ENCODE measurements around the gene ALK.

ALK gene

GRCh38 chr2:29921560-29921915 lies at the start of gene ALK:
TSS of gene ALK (minus strand) at chr2:29921586. CDS start at chr2:29920659, 927 bp downstream.
- H3K4me3 ChIP-seq = peak within 1 kb of the TSS in 4 of 7 experiments; percentile 17 to 33 (median 27)
- no peak within 1 kb of the TSS for H3K27ac ChIP-seq

DNA sequence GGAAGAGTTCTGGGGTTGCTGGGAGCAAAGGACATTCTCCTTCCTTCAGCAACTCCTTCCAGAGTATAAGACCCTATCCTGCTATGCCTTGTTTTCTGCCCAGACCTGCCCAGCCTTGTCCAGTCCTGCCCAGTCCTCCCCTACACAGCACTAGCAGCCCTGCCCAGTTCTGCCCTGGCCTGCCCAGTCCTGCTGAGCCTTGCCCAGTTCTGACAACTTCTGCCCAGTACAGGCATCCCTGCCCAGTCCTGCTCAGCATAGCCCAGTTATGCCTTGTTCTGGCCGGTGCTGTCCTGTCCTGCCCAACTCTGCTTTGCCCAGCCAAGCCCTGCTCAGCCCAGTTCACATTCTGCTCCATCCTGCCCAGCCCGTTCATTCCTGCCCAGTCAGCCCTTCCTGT lies 44.9 kb upstream of the ALK start:
- no peak overlapping the region for H3K27ac ChIP-seq
- no peak overlapping the region for H3K4me3 ChIP-seq

DNA sequence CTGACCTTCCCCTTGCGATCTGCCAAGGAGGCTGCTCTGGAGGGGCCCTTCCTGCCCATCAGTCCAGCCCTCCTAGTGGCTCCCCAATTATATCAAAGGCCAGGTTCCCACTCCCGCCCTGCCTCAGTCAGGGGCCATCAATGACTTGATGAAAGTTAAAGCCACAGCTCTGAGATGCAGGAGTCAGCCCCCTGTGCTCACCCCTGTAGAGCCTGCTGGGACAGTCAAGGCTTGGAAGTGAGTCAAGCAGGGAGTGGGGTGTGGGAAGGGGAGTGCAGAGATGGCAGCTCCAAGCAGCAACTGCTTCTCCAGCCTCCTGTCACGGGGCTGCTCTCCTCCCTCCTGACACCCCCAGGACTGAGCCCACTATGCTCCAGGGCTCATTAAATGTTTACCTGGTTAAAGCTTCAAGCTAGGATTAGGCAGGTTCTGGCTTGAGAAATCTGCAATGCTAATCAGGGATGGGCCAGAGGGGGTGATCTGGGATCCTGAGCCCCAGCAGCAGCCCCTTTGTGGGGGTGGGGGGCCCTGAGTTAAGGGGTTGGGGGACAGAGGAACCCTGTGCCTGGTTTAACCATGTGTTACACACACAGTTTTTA lies 42.7 kb upstream of the ALK start:
- Histone ChIP-seq H3K4me3 (no peak overlapping the region), H3K27ac (no peak overlapping the region)

GRCh38 chr2:29962922-29963321 lies 41.5 kb upstream of the ALK start:
- H3K27ac ChIP-seq = no peak overlapping the region
- no peak overlapping the region for H3K4me3 ChIP-seq

DNA sequence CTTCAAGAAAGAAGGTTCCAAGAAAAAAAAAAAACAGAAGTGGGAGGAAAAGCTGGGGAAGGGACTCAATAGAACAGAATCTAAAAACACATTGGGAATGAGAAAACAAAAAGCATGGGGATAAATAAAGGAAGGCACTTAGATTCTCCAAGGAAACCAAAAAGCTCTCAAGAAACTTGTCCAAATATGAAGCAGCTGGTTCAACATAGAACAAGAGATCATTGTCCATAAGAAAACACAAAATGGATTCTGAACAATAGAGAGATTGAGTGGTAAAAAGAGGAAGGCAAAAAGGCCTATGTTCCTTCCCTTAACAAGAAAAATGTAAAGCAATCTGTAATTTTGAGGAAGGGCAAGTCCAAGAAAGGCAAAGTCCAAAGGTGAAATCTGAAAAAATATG lies 32.9 kb upstream of the ALK start:
- Histone ChIP-seq H3K4me3 (no peak overlapping the region), H3K27ac (no peak overlapping the region)

DNA sequence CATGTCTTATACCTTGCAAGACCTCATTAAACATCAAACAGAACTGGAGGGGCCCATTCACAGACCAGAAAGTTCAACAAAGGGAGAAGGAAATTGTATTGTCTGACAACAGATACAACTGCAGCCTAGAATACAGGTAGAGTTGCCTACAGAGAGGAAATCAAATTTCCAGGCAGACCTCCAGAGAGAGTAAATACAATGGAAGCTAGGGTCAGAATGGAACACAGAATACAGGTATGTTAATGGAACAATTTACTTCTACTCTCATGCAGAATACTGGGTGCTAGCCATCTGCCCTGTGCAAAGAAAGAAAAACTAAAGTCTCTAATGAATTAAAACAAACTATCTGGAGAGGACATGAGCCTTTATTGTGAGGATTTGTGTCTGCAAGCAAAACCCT lies 31.6 kb upstream of the ALK start:
- H3K27ac ChIP-seq = no peak overlapping the region
- H3K4me3 ChIP-seq = no peak overlapping the region

GRCh38 chr2:29951576-29951975 lies 30.2 kb upstream of the ALK start:
- Histone ChIP-seq H3K27ac (no peak overlapping the region), H3K4me3 (no peak overlapping the region)

DNA sequence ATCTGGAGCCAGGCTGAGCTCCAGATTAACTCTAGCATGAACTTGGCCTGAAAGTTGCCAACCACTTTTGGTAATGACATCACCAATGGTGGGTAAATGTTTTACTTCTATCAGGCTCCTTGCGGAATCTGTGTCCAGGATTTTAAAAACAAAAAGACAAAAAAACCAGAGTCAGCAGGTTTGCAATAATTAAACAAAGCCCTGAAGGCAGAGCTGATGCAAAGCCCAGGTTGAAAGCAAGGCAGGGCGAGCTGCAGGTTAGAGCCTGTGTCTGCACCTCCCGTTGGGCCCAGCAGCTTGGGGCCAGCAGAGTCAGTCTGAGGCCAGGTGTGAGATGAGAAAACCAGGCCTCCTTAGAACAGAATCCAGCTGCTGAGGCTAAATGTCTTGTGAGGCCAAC lies 29.1 kb upstream of the ALK start:
- no peak overlapping the region for H3K4me3 ChIP-seq
- H3K27ac ChIP-seq = peak overlapping the region in 2 of 21 experiments; percentile 5 to 28

DNA sequence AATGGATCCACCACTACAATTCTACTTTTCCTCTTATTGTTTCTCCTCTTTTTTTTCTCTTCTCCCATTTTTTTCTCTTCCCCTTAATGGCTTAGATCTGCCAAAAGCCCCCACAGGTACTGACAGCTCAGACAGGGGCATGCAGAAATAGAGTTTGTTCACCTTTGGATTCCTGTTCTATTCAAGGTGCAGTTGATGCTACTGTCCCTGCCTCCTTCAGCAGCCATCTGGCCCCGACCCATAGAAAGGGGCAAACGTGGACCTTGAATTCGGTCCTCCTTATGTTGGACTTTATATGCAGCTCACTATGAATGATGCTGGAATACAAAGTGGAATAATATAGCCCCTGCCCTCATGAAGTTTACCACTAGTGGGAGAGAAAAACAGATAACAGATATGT lies 27.7 kb upstream of the ALK start:
- H3K27ac ChIP-seq = no peak overlapping the region
- no peak overlapping the region for H3K4me3 ChIP-seq

DNA sequence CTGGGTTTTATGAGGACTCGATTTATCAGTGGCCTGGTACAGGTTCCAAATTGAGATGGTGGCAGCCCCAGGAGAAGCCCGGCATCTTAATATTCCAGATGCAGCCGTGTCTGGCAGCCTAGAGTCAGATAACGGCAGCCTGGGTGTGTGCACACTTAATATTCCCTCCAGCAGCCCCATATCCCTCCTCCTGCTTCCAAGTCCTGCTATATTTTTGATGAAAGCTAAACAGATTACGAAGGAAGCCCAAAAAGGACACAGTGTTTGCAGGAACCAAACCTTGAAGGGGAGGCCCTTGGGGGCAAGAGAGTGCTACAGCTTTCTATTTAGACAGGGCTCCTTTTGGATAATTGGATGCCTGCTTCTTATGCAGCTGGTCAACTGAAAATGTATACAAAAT lies 25.1 kb upstream of the ALK start:
- Histone ChIP-seq H3K4me3 (no peak overlapping the region), H3K27ac (no peak overlapping the region)

DNA sequence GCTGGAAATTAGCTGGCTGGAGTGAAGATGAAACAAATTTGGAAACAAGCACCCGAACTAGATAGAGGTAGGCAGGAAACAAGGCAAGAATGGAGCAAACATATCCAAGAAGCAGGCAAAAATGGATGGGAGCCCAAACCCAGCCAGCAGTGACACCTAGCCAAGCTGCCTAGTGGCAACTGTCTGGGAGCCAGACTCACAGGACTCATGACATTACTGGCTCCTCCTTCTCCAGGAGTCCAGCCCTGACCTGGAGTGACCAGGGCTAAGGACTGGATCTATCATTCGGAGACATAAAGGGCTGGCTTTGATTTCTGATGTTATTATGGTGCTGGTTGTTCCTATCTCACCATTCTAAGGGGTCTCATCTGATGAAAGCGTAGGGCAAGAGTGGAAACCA lies 21.3 kb upstream of the ALK start:
- no peak overlapping the region for H3K4me3 ChIP-seq
- no peak overlapping the region for H3K27ac ChIP-seq

DNA sequence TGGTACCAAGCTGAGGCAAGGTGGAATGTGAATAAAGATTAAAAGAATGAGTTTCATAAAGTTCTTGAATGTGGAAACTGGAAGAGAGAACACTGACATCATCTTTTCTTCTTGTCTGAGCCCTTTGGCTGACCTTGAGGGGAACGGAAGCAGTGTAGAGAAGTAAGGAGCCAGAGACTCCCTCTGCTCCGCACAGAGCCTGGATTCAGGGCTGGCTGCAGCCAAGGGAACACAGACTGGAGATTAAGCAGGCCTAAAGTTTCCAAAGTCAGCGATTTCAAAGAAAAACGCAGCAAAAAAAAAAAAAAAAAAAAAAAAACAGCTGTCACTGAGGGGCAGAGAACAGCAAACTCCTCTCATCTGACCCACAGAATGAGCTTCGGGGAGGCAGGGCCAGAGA lies 19.3 kb upstream of the ALK start:
- Histone ChIP-seq H3K27ac (no peak overlapping the region), H3K4me3 (no peak overlapping the region)

- H3K27ac ChIP-seq = no peak overlapping the region
These were observed 14.6 kb upstream of the ALK start for GRCh38 chr2:29936020-29936419.

GRCh38 chr2:29931818-29932217 lies 10.4 kb upstream of the ALK start:
- Histone ChIP-seq H3K4me3 (no peak overlapping the region), H3K27ac (no peak overlapping the region)

More at GRCh38 chr2:29936020-29936419, 14.6 kb upstream of the ALK start:
- no peak overlapping the region for H3K4me3 ChIP-seq

GRCh38 chr2:29923110-29923721 lies 1.8 kb upstream of the ALK start:
- no peak overlapping the region for H3K27ac ChIP-seq
- H3K4me3 ChIP-seq = no peak overlapping the region

- no peak overlapping the region for H3K27ac ChIP-seq
- H3K4me3 ChIP-seq = no peak overlapping the region
These were observed 1.2 kb upstream of the ALK start for GRCh38 chr2:29922605-29923004.

GRCh38 chr2:29920631-29921559 lies 491 bp downstream of the ALK start:
- no peak overlapping the region for H3K27ac ChIP-seq

GRCh38 chr2:29920130-29920577 lies 1.2 kb downstream of the ALK start:
- H3K27ac ChIP-seq = no peak overlapping the region
- peak overlapping the region in 1 of 7 experiments; percentile 25 for H3K4me3 ChIP-seq

More at GRCh38 chr2:29920631-29921559, 491 bp downstream of the ALK start:
- H3K4me3 ChIP-seq = peak overlapping the region in 4 of 7 experiments; percentile 17 to 33 (median 27)

DNA sequence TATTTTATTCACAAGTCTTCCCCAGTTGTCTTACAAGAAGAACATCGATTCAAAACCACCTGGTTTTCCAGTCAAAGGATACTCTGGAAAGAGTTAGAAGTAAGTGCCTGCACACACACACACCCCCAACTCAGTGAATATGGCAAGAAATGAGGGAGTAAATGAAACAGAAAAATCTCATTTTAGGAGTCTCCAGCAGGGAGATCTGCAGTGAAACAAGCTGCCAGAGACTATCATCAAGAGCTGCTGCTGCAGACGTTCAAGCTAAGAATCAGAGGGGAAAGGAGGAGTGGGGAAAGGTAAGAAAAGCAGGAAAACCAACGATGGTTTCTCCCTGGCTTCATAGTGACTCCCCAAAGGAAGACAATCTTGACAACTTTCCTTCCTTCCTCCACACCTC lies 2.4 kb downstream of the ALK start:
- Histone ChIP-seq H3K27ac (no peak overlapping the region), H3K4me3 (no peak overlapping the region)

DNA sequence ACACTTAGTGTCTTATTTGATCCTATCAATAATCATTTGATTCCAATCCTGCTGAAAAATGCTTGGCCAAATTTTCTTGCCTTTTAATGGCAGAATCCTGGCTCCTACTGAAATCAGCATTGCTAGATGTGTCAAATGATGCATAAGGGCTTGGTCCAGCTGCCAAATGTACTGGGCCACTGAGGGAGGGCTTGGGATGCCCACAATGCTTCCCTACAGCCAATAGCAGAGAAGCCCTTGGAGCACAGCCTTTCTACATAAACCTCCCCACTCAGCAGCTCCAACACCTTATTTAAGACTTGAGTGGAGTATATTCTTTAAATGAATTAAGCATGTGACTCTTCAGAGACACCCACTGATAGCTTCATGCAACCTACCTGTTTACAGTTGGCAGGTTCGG lies 3.6 kb downstream of the ALK start:
- no peak overlapping the region for H3K4me3 ChIP-seq

DNA sequence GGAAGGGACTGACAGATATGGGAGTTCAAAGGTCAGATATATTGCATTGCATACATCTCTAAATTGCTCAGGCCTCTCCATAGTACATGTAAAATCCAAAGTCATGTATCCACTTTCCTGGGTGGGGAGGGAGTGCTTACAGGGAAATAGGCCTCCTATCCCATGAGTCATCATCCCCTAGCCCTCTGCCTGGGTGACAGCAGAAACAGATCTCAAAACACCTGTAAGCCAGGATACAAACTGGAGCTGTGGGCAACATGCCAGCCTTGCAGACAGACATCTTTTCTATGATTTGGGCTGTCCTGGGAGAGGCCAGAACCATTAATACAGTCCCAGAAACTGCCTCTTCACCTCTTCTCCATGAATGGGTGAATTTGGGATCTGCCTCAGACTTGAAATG lies 4.8 kb downstream of the ALK start:
- Histone ChIP-seq H3K4me3 (no peak overlapping the region), H3K27ac (no peak overlapping the region)

More for the DNA sequence above, 3.6 kb downstream of the ALK start:
- H3K27ac ChIP-seq = no peak overlapping the region

Measured in skin epidermis (tissue), 12 donors.